ENCODE data around the gene TRIM22. TPM values are rescaled to one million over a fixed set of nuclear protein-coding genes. Genes with fewer than 3 reads are reported as not detected.

Gene TRIM22
- total and polyA plus RNA-seq, 9 of the 15 experiments (the other 6 are each of a cell fraction or from before 2014, with no cell fraction given), result 0.06 to 1.1 (median 0.18) TPM; not detected in 2

DNA sequence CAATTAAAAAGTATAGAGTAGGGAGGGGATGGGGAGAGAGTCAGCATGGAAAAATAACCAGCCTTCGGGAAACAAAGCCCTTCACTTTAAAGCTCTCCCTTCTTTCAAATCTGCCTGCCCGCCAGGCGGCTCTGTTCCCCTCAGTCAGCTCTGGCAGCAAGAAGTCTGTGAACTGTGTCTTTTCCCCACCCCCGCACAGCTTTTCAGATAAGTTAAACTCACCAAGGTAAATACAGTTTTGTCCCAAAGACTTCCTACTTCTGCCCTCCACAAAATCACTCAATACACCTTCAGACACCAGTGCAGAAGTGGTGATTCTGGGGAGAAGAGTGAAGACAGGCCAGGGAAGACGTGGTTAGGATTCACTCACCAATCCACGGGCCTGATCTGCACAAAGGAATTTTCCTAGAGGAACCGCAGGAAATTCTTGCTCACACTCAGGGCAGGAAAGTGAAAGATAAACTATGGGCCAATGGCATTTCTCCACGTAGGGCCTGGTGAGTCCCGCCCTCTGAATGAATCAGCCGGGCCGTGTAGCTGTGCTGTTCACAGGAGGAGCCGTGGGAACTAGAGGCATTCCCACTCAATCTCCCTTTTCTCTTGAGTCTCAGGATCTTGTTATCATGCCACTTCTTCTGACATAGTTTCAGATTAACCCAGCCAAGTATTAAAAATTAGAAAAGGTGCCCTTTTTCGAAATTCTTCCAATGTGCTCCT is 4.8 kb upstream of the TRIM22 start, which contains the start of gene TRIM5 (continued):
- peak in 1 of 2 experiments; percentile 46; a peak in 2 of 4 replicates for TF ChIP-seq MLLT1 (IDR thresholded peaks at IDR 0.05)
- peak; percentile 36 for TF ChIP-seq PRDM10 (IDR thresholded peaks at IDR 0.05; ENCODE audit: partially characterized antibody)
- peak in 1 of 2 experiments; percentile 16; a peak in 1 of 4 replicates for TF ChIP-seq KDM1A (IDR thresholded peaks at IDR 0.05)
- TF ChIP-seq C11orf30 (IDR thresholded peaks at IDR 0.05; ENCODE audit: low read depth), result 0 out of 2 replicates have a peak, but pooled peaks have one; percentile 3
- TF ChIP-seq NBN (IDR thresholded peaks at IDR 0.05; ENCODE audit: low read depth), result peak; percentile 83; the same call in 1 of the 2 replicates
- TF ChIP-seq ZBTB12 (CRISPR knock-in tag; IDR thresholded peaks at IDR 0.05), result peak; percentile 68
- TF ChIP-seq SMAD4 (CRISPR knock-in tag; conservative IDR thresholded peaks at IDR 0.05), result peak; percentile 67; the same call in 1 of the 2 replicates
- 0 out of 2 replicates have a peak, but pooled peaks have one; percentile 10 for TF ChIP-seq ZBTB7A (IDR thresholded peaks at IDR 0.05; ENCODE audit: borderline replicate concordance, control insufficient read depth, low read depth, low read length)
- no peak for TF ChIP-seq ZNF140 (CRISPR knock-in tag; IDR thresholded peaks at IDR 0.05)
- peak; percentile 78 for TF ChIP-seq ARID1B (IDR thresholded peaks at IDR 0.05)
- TF ChIP-seq HDAC2 (IDR thresholded peaks at IDR 0.05), result peak; percentile 88
- peak; percentile 58; the same call in 1 of the 2 replicates for TF ChIP-seq NKRF (IDR thresholded peaks at IDR 0.05; ENCODE audit: borderline replicate concordance)
- TF ChIP-seq SPI1 (IDR thresholded peaks at IDR 0.05; ENCODE audit: borderline replicate concordance, low read depth, low read length), result peak; percentile 43; the same call in 1 of the 2 replicates
- TF ChIP-seq TEAD2 (tag; IDR thresholded peaks at IDR 0.05), result 0 out of 2 replicates have a peak, but pooled peaks have one; percentile 19
- TF ChIP-seq POLR2A (conservative IDR thresholded peaks at IDR 0.05), result peak; percentile 75
- peak; percentile 32 for TF ChIP-seq RBM25 (IDR thresholded peaks at IDR 0.05; ENCODE audit: low read depth, low read length, severe bottlenecking)
- TF ChIP-seq POLR2G (IDR thresholded peaks at IDR 0.05; ENCODE audit: low read depth, low read length), result 0 out of 2 replicates have a peak, but pooled peaks have one; percentile 17
- TF ChIP-seq, protein P1, sequence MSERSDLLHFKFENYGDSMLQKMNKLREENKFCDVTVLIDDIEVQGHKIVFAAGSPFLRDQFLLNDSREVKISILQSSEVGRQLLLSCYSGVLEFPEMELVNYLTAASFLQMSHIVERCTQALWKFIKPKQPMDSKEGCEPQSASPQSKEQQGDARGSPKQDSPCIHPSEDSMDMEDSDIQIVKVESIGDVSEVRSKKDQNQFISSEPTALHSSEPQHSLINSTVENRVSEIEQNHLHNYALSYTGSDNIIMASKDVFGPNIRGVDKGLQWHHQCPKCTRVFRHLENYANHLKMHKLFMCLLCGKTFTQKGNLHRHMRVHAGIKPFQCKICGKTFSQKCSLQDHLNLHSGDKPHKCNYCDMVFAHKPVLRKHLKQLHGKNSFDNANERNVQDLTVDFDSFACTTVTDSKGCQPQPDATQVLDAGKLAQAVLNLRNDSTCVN (CRISPR knock-in tag; IDR thresholded peaks at IDR 0.05), result 0 out of 2 replicates have a peak, but pooled peaks have one; percentile 33

Measured in K562 (cell line).